GM03348 (cell line): ENCODE results near the gene CHMP1A.

ENCODE experiments used
- DNase-seq: peaks from one replicate; pipeline ENCODE4 v3.0.0; 2012; ENCODE audit warnings: low spot score

CHMP1A gene

DNA sequence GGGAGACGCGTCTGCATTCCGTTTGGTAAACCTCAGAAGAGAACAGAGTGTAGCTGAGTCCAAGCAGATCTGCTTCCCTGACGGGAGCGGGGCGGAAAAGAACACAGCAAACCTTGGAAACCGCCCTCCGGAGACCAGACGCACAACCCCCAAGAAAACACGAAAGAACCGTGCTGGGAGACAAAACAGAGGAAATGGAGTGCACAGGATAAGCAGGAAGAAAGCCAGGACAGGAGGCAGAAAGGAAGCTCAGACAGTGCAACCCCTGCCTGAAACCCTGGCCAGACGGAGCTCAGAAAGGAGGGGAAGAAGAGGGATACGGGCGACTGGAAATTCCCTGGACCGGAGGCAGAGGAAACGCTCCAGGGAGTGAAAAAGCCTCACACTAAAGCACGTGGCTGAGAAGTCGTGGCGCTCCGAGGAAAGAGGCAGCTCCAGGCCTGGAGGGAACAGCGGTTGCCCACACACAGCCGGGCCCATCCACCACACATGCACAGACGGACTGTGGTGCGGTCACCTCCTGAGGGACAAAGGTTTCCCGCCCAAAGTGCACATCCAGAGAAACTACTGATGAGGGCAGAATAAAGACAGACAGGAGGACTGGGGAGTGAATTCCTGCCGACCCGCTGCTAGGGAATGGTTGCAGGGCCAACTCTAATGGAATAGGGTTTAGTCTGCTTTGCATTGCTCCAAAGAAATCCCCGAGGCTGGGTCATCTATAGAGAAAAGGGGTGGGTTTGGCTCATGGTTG is 33.8 kb downstream of the CHMP1A start:
- peak; percentile 53 for DNase-seq

DNA sequence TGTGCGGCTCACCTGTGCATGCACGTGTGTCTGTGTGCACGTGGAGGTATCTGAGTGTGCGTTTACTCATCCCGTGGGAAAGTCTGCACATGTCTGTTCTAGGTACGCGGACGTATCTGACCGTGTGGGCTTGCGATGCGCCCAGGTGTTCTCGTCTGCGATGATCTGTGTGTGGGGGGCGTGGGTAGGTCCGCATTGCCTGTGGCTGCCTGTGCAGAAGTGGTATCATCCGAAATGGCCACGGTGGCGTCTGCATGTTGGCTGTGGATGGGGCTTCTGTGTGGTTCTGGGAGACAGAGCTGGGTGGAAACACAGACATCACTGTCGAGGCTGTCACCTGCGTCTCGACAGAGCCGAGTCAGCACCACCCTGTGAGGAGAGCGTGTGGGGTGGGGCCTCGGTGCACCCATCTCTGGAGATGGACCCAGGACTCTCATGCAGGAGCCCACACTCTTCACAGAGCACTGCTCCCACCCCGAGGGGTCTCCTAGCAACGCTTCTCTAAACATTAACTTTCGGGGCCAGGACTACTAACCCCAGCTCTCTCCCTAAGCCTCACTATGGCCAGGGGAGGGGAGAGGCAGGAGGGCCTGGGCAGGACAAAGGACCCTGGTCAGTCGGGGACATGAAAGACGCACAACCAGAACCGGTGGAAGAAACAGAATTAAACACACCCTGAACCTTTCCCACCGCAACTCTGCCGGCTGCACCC is 35.7 kb downstream of the CHMP1A start:
- no peak for DNase-seq

GRCh38 chr16:89621136-89621697 is 36.3 kb downstream of the CHMP1A start:
- no peak for DNase-seq

DNA sequence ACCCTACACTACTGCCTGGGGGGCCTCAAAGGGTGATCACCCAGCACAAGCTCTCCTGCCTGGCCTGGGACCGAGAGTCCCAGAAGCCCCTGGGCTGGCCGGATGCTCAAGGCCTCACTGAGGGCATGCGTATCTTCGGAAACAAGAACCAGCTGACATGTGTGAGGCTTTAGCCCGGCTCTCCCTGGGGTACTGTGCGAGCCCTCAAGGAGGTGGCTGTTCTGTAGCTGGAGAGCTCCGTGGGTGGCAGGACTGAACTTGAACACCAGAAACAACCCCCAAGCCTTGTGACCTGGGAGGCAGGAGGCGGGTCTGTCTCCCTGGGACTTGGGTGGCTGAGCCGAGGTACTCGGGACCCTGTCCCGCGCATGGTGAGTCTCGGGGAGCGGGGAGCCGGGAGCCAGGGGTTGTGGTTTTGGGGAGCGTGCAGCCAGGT is 37.1 kb downstream of the CHMP1A start:
- DNase-seq: no peak

DNA sequence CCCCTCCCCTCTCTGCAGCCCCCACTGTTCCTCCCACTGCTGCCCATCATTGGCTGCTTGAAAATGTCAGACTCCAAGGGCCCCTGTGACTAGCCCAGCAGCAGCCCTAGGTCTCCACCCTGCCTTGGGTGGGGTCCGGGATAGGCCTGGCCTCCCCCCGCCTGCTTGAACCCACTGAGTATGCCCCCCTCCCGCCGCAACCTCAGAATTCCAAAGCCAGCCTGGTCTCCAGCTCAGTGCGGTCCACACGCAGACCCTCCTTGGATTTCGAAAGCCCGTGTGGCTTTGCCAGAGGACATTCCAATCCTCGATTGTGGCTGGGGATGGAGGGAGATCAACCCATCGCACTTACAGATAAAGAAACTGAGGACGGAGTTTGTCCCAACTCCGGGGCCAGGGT is 37.7 kb downstream of the CHMP1A start:
- peak; percentile 66 for DNase-seq

DNA sequence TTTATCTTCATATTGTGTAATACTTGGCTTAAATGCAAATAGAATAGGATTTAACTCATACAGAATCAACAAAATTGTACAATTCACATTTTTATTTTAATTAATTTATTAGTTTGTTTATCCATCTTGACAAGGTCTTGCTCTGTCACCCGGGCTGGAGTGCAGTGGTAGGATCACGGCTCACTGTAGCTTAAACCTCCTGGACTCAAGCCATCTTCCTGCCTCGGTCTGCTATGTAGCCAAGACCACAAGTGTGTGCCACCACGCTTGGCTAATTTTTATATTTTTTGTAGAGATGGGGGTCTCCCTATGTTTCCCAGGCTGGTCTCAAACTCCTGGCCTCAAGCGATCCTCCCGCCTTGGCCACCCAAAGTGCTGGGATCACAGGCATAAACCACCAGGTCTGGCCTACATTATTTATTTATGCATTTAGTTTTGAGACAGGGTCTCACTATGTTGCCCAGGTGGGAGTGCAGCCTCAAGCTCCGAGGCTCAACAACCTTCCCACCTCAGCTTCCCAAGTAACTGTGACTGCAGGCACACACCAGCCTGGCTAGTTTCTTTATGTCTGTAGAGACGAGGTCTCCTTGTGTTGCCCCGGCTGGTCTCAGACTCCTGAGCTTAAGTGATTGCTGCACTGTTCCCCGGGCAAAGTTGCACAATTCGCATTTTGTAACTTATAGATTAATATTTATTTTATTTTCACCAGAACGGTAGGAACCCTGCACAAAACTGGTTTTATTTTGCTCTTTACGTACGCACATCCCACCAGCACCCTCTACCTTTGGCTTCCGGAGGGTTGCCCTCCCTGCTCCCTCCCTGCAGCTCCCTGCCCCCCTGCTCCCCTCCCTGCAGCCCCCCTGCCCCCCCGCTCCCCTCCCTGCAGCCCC is 39.2 kb downstream of the CHMP1A start:
- no peak for DNase-seq

- DNase-seq: no peak
Measured at GRCh38 chr16:89617036-89617435, 40.5 kb downstream of the CHMP1A start.

DNA sequence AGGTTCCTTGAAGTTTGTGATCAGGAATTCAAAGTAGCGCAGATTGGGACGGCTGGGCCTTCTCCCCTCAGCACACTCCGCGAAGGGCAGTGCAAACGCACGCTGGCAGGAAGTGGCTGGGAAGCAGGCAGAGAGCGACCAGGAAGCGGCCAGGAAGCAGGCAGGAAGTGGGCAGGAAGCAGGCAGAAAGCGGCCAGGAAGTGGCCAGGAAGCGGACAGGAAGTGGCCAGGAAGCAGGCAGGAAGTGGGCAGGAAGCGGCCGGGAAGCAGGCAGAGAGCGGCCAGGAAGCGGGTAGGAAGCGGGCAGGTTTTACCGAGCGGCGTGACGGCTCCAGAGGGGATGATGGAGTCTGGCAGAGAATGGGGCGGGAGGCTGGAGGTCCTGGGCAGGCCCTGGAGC is 40.9 kb downstream of the CHMP1A start:
- no peak for DNase-seq

DNA sequence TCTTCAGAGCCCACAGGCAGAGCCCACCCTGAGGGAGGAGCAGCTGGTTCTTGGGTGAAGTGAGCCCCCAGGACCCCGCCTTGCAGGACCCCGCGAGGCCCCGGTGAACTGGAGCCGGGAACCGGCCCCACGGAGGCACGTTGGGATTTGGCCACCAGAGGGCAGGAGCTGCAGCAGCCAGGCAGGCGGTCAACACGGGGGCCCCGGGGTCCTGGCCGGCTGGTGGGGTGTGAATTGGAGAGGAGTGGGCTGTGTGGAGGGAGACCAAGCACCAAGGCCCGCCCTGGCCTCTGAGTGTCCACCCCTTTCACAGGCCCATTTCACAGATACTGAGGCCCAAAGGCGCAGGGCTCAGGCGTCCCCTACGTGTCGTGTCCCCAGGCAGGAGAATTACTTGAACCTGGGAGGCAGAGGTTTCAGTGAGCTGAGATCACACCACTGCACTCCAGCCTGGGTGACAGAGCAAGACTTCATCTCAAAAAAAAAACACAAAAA is 41.9 kb downstream of the CHMP1A start:
- peak; percentile 72 for DNase-seq

DNA sequence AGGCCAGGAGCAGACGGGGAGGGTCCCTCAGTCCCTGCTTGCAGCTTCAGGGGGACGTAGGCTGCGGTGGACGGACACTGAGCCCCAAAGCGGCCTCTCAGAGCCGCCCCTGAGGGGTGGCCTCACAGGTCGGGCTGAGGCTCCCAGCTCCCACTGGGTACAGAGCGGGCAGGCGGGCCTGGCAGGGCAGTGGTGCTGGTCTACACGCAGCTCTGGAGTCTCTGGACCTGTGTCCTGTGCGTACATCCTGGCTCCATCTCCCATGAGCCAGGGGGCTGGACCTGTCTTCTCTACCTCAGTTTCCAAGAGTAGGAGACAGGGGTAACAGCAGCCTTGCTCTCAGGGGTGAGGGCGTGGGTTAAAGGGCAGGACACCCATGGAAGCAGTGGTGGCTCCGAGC is 42.3 kb downstream of the CHMP1A start:
- no peak for DNase-seq

GRCh38 chr16:89613954-89614459 is 43.5 kb downstream of the CHMP1A start:
- DNase-seq: no peak

- no peak for DNase-seq
Measured at GRCh38 chr16:89613231-89613953, 44.1 kb downstream of the CHMP1A start, which contains the start of gene DPEP1. DPEP1 (plus strand) TSS chr16:89613642; CDS start chr16:89630411, 16,769 bp downstream.

DNA sequence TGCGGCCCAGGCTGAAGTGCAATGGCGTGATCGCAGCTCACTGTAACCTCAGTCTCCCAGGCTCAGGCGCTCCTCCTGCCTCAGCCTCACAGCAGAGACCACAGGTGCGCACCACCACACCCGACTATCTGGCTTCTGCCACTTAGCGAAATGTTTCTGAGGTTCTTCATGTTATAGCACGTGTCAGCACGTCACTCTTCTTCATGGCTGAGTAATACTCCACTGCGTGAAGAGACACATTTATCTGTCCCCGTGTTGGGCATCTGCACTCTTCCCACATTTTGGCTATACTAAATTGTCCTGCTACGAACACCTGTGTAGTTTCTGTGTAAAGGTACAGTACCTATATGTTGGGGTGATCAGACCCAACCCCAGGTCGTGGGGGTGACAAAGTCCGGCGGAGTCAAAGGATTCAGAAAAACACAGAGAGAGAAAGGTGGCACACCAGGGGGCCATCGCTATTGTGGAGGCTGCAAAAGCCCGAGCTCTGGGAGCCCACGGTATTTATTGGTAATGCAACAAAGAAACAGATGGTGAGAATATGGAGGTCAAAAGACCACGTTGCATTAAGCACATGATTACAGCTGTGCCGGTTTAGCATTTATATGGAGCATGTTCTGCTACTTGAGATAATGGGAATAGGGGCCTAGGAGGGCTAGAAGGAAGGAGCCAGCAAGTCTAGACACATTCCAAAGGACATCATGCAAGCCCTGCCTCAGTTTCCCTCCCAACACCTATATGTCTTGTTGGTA is 44.9 kb downstream of the CHMP1A start:
- no peak for DNase-seq

- DNase-seq: no peak
Measured at GRCh38 chr16:89610108-89610453, 47.4 kb downstream of the CHMP1A start.

- DNase-seq: no peak
Measured at GRCh38 chr16:89607937-89608740, 49.4 kb downstream of the CHMP1A start.

DNA sequence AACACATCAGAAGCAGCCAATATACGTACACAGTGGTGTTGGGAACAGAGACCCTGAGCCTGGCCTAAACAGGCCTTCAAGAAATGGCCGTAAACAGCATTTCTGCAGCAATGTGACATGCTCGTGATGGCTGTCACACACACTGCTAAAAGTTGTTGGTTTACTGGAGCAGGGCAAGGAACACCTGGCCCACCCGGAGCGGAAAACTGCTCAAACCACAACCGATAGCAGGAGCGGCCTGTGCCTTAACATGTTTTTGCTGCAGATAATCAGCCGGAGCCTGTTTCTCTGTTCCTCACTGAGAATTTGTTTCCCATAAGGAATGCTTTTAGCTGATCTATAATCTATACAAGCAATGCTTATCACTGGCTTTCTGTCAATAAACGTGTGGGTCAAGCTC is 50.1 kb downstream of the CHMP1A start:
- no peak for DNase-seq

DNA sequence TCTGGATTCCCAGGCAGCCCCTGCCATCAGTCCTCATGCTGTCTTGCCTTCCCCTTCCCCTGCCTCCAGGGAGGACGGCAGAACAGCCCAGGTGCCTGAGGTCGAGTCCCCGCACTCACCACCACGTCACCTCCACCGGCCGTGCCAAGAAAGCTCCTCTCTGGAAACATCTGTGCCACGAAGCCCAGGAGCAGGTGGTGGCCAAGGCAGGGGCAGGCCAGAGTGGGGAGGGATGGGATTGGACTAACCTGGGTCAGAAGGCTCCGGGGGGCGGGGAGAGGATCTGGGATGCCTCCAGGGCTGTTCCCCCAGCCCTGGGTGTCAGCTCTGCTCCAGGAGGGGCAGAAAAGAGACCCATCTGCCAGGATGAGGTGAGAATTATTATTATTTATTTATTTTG is 51.5 kb downstream of the CHMP1A start:
- no peak for DNase-seq

GRCh38 chr16:89605186-89605970 is 52.1 kb downstream of the CHMP1A start:
- no peak for DNase-seq

DNA sequence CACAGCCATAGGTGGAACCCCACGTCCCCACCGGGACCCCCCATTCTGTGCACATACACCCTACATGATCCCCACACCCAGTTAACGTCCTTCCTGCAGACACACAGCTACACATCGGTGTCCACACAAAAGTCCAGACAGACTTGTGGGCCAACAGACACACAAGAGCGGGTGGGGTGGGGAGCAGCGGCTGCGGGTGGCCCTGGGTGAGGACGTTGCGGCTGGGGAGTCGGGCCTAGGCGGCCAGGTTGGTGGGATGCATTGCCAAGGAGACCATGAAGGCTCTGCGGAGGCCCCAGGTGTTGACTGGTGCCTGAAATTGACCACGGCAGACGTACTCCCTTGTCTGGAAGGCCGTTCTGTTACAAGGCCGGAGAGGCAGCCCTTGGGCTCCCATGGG is 52.7 kb downstream of the CHMP1A start:
- no peak for DNase-seq
